GM12872 (cell line): ENCODE results near the gene MNX1.

Experiments used
- CTCF ChIP-seq: IDR thresholded peaks from 3 replicates; pipeline ENCODE4 v1.5.1; 2011; ENCODE audit warnings: low read depth, mild to moderate bottlenecking, low read length, moderate library complexity; ENCODE audit not compliant: insufficient read depth

The MNX1 gene

GRCh38 chr7:157006829-157007469 is 3.5 kb downstream of the MNX1 start:
- TF ChIP-seq CTCF = no peak

DNA sequence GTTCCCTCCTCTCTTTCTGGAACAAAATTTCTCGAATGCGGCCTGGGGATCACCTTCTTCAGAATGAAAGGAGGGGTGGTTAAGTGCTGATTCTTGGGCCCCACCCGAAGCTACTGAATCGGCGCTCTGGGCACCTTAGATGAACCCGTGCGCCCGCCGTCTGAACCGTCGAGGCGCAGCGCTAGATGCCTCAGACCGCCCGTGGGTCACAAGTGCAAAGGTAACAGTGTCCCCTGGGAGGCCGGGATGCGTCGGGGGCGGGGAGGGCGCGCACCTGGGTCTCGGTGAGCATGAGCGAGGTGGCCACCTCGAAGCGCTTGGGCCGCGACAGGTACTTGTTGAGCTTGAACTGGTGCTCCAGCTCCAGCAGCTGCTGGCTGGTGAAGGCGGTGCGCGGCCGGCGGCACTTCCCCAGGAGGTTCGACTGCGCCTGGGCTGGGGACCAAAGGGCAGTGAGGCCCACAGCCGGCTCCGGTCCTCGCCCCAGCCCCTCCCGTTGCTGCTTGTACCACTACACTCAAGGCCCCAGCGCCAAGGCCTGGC is 4.2 kb downstream of the MNX1 start:
- no peak for TF ChIP-seq CTCF

DNA sequence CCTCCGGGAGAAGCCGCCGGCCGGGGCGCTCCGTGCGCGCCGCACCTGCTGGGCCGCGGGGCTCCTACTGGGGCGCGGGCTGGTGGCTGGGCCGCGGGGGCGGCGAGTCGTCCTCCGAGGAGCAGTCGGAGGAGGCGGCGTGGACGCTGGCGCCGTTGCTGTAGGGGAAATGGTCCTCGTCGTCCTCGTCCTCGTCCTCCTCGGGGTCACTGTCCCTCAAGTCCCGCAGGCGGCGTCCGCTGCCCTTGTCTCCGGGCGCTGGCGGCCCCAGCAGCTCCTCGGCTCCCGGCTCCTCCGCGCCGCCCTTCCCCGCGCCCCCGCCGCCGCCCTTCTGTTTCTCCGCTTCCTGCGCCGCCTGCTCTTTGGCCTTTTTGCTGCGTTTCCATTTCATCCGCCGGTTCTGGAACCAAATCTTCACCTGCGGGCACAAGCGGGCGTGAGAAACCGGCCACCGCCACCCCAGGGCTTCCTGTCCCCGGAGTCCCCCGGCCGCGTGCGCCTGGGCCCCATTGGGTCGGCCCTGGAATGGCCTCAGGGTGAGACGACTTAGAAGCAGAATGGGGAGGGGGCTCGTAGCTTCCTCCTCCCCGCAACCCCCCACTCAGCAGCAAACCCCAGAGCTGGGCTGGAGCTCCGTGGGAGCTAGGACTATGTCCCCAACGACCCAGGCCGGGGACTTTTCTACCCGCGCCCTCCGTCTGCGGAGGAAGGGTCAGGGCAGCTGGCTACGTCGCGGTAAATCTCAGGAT is 4.8 kb downstream of the MNX1 start:
- no peak for TF ChIP-seq CTCF

DNA sequence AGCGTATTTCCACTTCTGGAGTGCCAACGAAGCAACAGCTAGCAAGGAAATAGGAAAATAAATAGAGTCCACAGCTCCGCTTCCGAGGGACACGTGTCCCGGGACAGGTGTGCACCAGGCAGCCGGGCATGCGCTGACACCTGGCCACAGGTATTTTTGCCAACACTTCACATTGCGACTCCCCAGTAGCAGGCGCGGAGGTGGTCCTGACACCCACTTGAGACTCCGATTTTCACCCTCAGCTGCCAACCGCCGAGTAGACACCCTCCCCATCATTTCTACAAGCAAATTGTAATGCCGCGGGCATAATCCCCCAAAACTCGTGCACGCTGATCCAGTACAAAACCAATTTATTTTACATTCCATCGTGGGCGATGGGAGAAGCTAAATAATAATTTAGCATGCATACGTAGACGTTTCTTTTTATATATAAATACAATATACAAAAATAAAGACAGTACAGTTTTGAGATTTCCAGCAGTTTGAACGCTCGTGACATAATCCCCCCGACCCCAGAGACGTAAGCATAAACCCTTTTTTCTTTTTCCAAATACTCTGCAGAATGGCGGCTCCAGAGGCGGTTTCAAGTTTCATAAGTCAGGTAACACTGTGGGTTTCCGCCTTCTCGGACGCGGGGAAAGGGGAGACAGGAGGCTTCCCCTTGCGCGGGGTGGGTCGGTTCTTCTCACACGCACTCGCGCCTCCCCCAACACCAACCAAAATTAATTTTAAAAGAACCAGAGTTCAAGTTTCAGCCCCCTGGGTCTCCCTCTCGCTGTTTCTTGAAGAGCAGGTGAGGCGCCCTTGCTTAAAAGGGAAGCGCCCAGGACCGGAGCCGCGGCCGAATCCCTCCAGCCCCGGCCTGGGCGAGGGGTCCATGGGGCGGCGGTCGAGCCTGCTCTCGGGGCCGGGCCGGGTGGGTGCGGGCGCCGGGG is 5.7 kb downstream of the MNX1 start:
- TF ChIP-seq CTCF = no peak

DNA sequence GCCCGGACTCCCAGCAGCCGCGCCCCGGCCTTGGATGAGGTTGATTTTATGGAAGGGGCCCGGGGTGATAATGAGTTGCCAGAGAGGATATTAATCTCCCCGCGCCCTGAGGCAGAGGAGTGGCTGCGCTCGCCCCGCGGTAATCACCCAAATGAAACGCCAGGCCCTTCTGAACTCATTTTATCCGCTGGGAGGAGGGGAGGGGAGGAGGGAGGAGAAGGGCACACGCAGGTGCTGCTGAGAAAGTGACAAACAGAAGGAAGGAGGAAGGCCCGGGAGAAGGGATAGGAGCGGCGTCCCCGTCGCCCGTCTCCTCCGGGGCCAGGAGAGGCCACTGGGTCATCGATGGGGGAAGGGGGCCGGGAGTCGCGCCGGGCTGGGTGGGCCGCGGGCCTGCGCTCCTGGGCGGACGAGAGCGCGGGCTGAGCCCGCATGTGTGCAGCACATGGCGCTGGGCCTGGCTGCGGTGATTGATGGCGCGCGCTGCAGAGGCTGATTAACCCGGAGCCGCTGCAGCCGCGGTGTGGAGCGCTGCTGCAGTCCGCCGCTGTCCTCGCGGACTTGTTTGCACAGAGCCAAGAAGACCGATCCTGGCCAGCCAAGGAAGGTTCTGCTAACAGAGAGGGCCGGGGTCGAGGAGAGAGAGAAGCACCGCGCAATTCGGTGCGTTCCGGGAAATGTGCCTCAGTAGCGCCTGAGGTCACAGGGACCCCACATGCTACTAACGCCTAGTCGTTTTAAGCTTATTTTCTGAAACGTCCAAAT is 6.5 kb downstream of the MNX1 start:
- no peak for TF ChIP-seq CTCF

- no peak for TF ChIP-seq CTCF
Observed at GRCh38 chr7:157003445-157003755, 7.1 kb downstream of the MNX1 start.
